HCT116 (cell line): ENCODE measurements around the gene TNFSF9. TPM values are rescaled to one million over a fixed set of nuclear protein-coding genes. Genes with fewer than 3 reads are reported as not detected.

Experiments
- ATAC-seq: fragments of 200-7000 bp; cut with Tn5 transposase; 2 replicates; pipeline ENCODE4 v1.9.1; 2020; ENCODE audit warnings: mild to moderate bottlenecking, moderate library complexity
- BruUV-seq: library from RNA; stranded (reverse); fragments of 400-500 nt; replicated peaks from 2 replicates; lab custom pipeline; 2021; lab: Mats Ljungman, UMichigan
- CTCF ChIA-PET: fragments of 300-600 bp; sonication (Branson Sonifier 250); formaldehyde crosslinking; loops from one replicate; lab custom pipeline; 2021; ENCODE audit warnings: antibody characterized with exemption; lab: Charles Lee
- POLR2A ChIA-PET: fragments of 300-600, 350-600 bp; sonication (Branson Sonifier 250); formaldehyde crosslinking; loops from one replicate; lab custom pipeline; 2021; ENCODE audit warnings: antibody characterized with exemption; lab: Charles Lee
- RAD21 ChIA-PET, 2 experiments: fragments of 300-600 bp; sonication (Branson Sonifier 250); formaldehyde crosslinking; loops; one replicate each; lab custom pipeline; 2023; ENCODE audit warnings: low total read pairs in 2 of 2; ENCODE audit not compliant: uncharacterized antibody in 2 of 2, unreplicated experiment in 2 of 2, low non-redundant PET in 1 of 2; lab: Charles Lee
- DNase-seq: peaks from one replicate; pipeline ENCODE4 v3.0.0-alpha.2; 2010; ENCODE audit warnings: low read depth, low spot score
- H2AFZ ChIP-seq: fragments of 200-600 bp; shearing (Covaris generic), sonication (generic); 2 replicates; pipeline ENCODE4 v1.6.1; 2017; ENCODE audit warnings: low read depth, mixed run types, mixed read lengths, antibody characterized with exemption, low read length; ENCODE audit not compliant: poor library complexity, severe bottlenecking
- H3K27ac ChIP-seq: 2 replicates; pipeline ENCODE4 v1.5.1; 2012; ENCODE audit warnings: low read depth, low read length
- H3K27me3 ChIP-seq: fragments of 200-600 bp; sonication (generic); 2 replicates; pipeline ENCODE4 v1.6.1; 2016; ENCODE audit warnings: mixed run types, low read length, mixed read lengths; ENCODE audit not compliant: insufficient read depth
- H3K36me3 ChIP-seq, 2 experiments: fragments of 200-500 bp in 1 of 2; fragments of 200-600 bp in 1 of 2; sonication (Bioruptor generic) in 1 of 2; sonication (generic) in 1 of 2; 2 replicates each; pipeline versions ENCODE4 v1.5.1 to v1.6.1; 2014 to 2016; ENCODE audit warnings: low read length in 2 of 2, inconsistent platforms in 1 of 2, mixed read lengths in 1 of 2, mixed run types in 1 of 2; ENCODE audit not compliant: insufficient read depth in 2 of 2, control insufficient read depth in 1 of 2
- H3K4me1 ChIP-seq, 2 experiments: fragments of 200-600 bp in 1 of 2; sonication (generic) in 1 of 2; 2 replicates each; pipeline versions ENCODE4 v1.5.1 to v1.6.1; 2012 to 2017; ENCODE audit warnings: low read length in 2 of 2, inconsistent platforms in 1 of 2, mild to moderate bottlenecking in 1 of 2, mixed read lengths in 1 of 2, mixed run types in 1 of 2, moderate library complexity in 1 of 2; ENCODE audit not compliant: insufficient read depth in 2 of 2, control insufficient read depth in 1 of 2
- H3K4me2 ChIP-seq: fragments of 200-600 bp; sonication (generic); 2 replicates; pipeline ENCODE4 v1.6.1; 2017; ENCODE audit warnings: mixed run types, low read length, mixed read lengths
- H3K4me3 ChIP-seq, 2 experiments: fragments of 200-600 bp in 1 of 2; sonication (generic) in 1 of 2; replicated peaks in 1 of 2; 2 replicates each; pipeline ENCODE4 v1.5.1; 2011 to 2016; ENCODE audit warnings: low read length in 2 of 2, control low read depth in 1 of 2, low read depth in 1 of 2, mild to moderate bottlenecking in 1 of 2, mixed read lengths in 1 of 2, mixed run types in 1 of 2
- H3K79me2 ChIP-seq: fragments of 200-600 bp; sonication (generic); 2 replicates; pipeline ENCODE4 v1.6.1; 2017; ENCODE audit warnings: mild to moderate bottlenecking, mixed run types, low read length, moderate library complexity, mixed read lengths; ENCODE audit not compliant: insufficient read depth
- H3K9ac ChIP-seq: fragments of 200-600 bp; sonication (generic); 2 replicates; pipeline ENCODE4 v1.6.1; 2016; ENCODE audit warnings: low read length, mixed read lengths
- H3K9me2 ChIP-seq: fragments of 200-600 bp; sonication (generic), shearing (Covaris generic); 2 replicates; pipeline ENCODE4 v1.6.1; 2017; ENCODE audit warnings: mixed run types, mild to moderate bottlenecking, moderate library complexity; ENCODE audit not compliant: insufficient read depth
- H3K9me3 ChIP-seq, 2 experiments: fragments of 200-500 bp in 1 of 2; fragments of 200-600 bp in 1 of 2; sonication (Bioruptor generic) in 1 of 2; sonication (generic) in 1 of 2; 2 replicates each; pipeline ENCODE4 v1.6.1; 2014 to 2017; ENCODE audit warnings: low read length in 2 of 2, mixed read lengths in 2 of 2, inconsistent platforms in 1 of 2, low read depth in 1 of 2, mild to moderate bottlenecking in 1 of 2, mixed run types in 1 of 2, moderate library complexity in 1 of 2; ENCODE audit not compliant: control insufficient read depth in 1 of 2, insufficient read depth in 1 of 2
- H4K20me1 ChIP-seq: fragments of 200-600 bp; sonication (generic), shearing (Covaris generic); 2 replicates; pipeline ENCODE4 v1.6.1; 2017; ENCODE audit warnings: mixed run types, mild to moderate bottlenecking, moderate library complexity; ENCODE audit not compliant: insufficient read depth
- CBX3 ChIP-seq: IDR thresholded peaks from 2 replicates; pipeline ENCODE4 v1.6.1; 2012; ENCODE audit warnings: low read depth
- EZH2phosphoT487 ChIP-seq: fragments of 200-600 bp; IDR thresholded peaks from 2 replicates; pipeline ENCODE4 v1.6.1; 2018; ENCODE audit warnings: antibody characterized with exemption, borderline replicate concordance
- FOSL1 ChIP-seq: IDR thresholded peaks from 2 replicates; pipeline ENCODE4 v1.6.1; 2012; ENCODE audit warnings: low read depth
- JUND ChIP-seq: IDR thresholded peaks from 2 replicates; pipeline ENCODE4 v1.6.1; 2012
- RAD21 ChIP-seq: IDR thresholded peaks from 2 replicates; pipeline ENCODE4 v1.6.1; 2012; ENCODE audit warnings: low read depth, mild to moderate bottlenecking
- SIN3A ChIP-seq: IDR thresholded peaks from 2 replicates; pipeline ENCODE4 v1.6.1; 2012; ENCODE audit warnings: low read depth
- SP1 ChIP-seq: IDR thresholded peaks from 2 replicates; pipeline ENCODE4 v1.6.1; 2012; ENCODE audit warnings: low read depth
- TCF7L2 ChIP-seq: IDR thresholded peaks from 2 replicates; pipeline ENCODE4 v1.7.0; 2011; ENCODE audit warnings: borderline replicate concordance, inconsistent platforms; ENCODE audit not compliant: insufficient read depth, insufficient read length; ENCODE audit errors: extremely low read depth
- ZNF274 ChIP-seq: fragments of 200-500 bp; sonication (Bioruptor generic); IDR thresholded peaks from 2 replicates; pipeline ENCODE4 v1.6.1; 2014; ENCODE audit warnings: mild to moderate bottlenecking, low read depth, low read length, inconsistent platforms
- intact Hi-C: fragments of 100-400 bp; cut with micrococcal nuclease; formaldehyde crosslinking; loops from 2 replicates; pipeline ENCODE4 v1.10.0; 2022
- total RNA-seq: library from RNA; stranded (reverse); gene quantifications from one replicate; pipeline ENCODE4 v1.2.1, GENCODE V29; 2021; ENCODE audit not compliant: unreplicated experiment
- TF ChIP-seq, protein P1 (sequence below): IDR thresholded peaks from 2 replicates; pipeline ENCODE4 v1.6.1; 2011; ENCODE audit warnings: mild to moderate bottlenecking, low read length, moderate library complexity; ENCODE audit not compliant: insufficient replicate concordance; ENCODE audit errors: extremely low read depth
- TF ChIP-seq, protein P2 (sequence below): IDR thresholded peaks from 2 replicates; pipeline ENCODE4 v1.6.1; 2012
- TF ChIP-seq, protein P3 (sequence below): IDR thresholded peaks from 2 replicates; pipeline ENCODE4 v1.6.1; 2012; ENCODE audit warnings: low read depth
- TF ChIP-seq, protein P4 (sequence below): IDR thresholded peaks from 2 replicates; pipeline ENCODE4 v1.6.1; 2012

The TNFSF9 gene
- total RNA-seq, 1 experiment from 2014 or later = 25.1 TPM

DNA sequence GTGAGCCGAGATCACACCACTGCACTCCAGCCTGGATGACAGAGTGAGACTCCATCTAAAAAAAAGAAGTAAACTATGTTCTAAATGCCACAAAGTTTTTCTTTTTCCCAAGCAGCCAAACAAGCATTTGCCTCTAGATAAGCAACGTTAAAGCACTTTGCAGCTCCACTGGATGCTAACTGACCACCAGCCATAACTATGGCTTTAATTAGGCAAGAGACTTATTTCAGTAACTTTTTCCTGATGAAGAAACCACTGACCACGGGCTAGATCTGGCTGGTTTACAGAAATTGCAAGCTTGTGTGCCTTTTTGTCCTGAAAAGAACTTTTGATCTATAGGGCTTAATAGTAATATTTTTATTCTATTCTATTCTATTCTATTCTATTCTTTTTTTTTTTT lies 38.0 kb downstream of the TNFSF9 start:
- Histone ChIP-seq H2AFZ (no peak overlapping the region), H3K4me2 (no peak overlapping the region), H3K9me3 (peaks cover 0 to 5% of the 10 kb centered on the region in 2 experiments; a peak in 1 of 4 replicates)
- RAD21 ChIA-PET = interaction anchor here in 1 of 2 experiments (0.8 kb wide), 1 partner anchor 52 kb away, joined by 3 read pairs; no protein-coding TSS in a partner anchor
- intact Hi-C loops = no loop called here
- TF ChIP-seq SIN3A (no peak), JUND (no peak), FOSL1 (no peak), EZH2phosphoT487 (no peak), ZNF274 (no peak), TCF7L2 (no peak), CBX3 (no peak), SP1 (no peak), RAD21 (no peak)
- TF ChIP-seq, protein P1, sequence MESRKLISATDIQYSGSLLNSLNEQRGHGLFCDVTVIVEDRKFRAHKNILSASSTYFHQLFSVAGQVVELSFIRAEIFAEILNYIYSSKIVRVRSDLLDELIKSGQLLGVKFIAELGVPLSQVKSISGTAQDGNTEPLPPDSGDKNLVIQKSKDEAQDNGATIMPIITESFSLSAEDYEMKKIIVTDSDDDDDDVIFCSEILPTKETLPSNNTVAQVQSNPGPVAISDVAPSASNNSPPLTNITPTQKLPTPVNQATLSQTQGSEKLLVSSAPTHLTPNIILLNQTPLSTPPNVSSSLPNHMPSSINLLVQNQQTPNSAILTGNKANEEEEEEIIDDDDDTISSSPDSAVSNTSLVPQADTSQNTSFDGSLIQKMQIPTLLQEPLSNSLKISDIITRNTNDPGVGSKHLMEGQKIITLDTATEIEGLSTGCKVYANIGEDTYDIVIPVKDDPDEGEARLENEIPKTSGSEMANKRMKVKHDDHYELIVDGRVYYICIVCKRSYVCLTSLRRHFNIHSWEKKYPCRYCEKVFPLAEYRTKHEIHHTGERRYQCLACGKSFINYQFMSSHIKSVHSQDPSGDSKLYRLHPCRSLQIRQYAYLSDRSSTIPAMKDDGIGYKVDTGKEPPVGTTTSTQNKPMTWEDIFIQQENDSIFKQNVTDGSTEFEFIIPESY = no peak
- TF ChIP-seq, protein P2, sequence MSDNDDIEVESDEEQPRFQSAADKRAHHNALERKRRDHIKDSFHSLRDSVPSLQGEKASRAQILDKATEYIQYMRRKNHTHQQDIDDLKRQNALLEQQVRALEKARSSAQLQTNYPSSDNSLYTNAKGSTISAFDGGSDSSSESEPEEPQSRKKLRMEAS = no peak
- TF ChIP-seq, protein P3, sequence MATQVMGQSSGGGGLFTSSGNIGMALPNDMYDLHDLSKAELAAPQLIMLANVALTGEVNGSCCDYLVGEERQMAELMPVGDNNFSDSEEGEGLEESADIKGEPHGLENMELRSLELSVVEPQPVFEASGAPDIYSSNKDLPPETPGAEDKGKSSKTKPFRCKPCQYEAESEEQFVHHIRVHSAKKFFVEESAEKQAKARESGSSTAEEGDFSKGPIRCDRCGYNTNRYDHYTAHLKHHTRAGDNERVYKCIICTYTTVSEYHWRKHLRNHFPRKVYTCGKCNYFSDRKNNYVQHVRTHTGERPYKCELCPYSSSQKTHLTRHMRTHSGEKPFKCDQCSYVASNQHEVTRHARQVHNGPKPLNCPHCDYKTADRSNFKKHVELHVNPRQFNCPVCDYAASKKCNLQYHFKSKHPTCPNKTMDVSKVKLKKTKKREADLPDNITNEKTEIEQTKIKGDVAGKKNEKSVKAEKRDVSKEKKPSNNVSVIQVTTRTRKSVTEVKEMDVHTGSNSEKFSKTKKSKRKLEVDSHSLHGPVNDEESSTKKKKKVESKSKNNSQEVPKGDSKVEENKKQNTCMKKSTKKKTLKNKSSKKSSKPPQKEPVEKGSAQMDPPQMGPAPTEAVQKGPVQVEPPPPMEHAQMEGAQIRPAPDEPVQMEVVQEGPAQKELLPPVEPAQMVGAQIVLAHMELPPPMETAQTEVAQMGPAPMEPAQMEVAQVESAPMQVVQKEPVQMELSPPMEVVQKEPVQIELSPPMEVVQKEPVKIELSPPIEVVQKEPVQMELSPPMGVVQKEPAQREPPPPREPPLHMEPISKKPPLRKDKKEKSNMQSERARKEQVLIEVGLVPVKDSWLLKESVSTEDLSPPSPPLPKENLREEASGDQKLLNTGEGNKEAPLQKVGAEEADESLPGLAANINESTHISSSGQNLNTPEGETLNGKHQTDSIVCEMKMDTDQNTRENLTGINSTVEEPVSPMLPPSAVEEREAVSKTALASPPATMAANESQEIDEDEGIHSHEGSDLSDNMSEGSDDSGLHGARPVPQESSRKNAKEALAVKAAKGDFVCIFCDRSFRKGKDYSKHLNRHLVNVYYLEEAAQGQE = no peak
- TF ChIP-seq, protein P4, sequence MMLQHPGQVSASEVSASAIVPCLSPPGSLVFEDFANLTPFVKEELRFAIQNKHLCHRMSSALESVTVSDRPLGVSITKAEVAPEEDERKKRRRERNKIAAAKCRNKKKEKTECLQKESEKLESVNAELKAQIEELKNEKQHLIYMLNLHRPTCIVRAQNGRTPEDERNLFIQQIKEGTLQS = no peak
- TF ChIP-seq, all 23 proteins: peak for 0
- H4K20me1 ChIP-seq = no peaks in the 10 kb centered on the region
- no peaks in the 10 kb centered on the region for H3K9me2 ChIP-seq
- no peaks in the 10 kb centered on the region for H3K36me3 ChIP-seq
- DNase-seq (no peak), ATAC-seq (no peak)
- ChIA-PET CTCF (no interaction called here), POLR2A (interaction anchor here (0.6 kb wide), 1 partner anchor 38 kb away, joined by 3 read pairs; the partner anchor contains the start of gene TNFSF9)
- H3K9ac ChIP-seq = no peak overlapping the region
- no peak overlapping the region for H3K4me3 ChIP-seq
- no peaks in the 10 kb centered on the region for H3K27me3 ChIP-seq
- no peaks in the 10 kb centered on the region for H3K4me1 ChIP-seq
- no peak overlapping the region for H3K27ac ChIP-seq
- no peaks in the 10 kb centered on the region for H3K79me2 ChIP-seq
- no TSS peak for BruUV-seq
